SH-SY5Y (cell line): ENCODE data around the gene DDX43.

Experiments
- GATA2 ChIP-seq: IDR thresholded peaks from 2 replicates; pipeline ENCODE4 v1.6.1; 2011; ENCODE audit warnings: mild to moderate bottlenecking, low read depth, low read length
- GATA3 ChIP-seq: IDR thresholded peaks from 2 replicates; pipeline ENCODE4 v1.6.1; 2011; ENCODE audit warnings: low read depth, mild to moderate bottlenecking, low read length, moderate library complexity

GRCh38 chr6:73461537-73462350 is 67.1 kb downstream of the DDX43 start, which contains the start of gene MTO1:
- no peak for TF ChIP-seq GATA3
- TF ChIP-seq GATA2 = no peak
